Right lung (tissue), 10 donors: Measurements from ENCODE around the gene NEURL2. TPM values are rescaled to one million over a fixed set of nuclear protein-coding genes. Genes with fewer than 3 reads are reported as not detected.
"Not testable (repeated sequence)": the region's sequence is repeated elsewhere in the genome, so short reads cannot be mapped to it uniquely, and the experiment has no call there.

Experiments used
- DNase-seq, 2 donors: peaks; one replicate each; pipeline ENCODE4 v3.0.0-alpha.2; 2013
- long read RNA-seq, 8 donors: transcript quantifications; one replicate each; lab custom pipeline, GENCODE V29; 2026
- polyA plus RNA-seq, 5 donors: library from polyadenylated mRNA; unstranded; fragments of 120-200 nt; gene quantifications; one replicate each; pipeline versions ENCODE4 v1.2.1 to v1.2.3, GENCODE V29; 2013; ENCODE audit warnings: inconsistent platforms in 1 of 5, low replicate concordance in 1 of 5; ENCODE audit not compliant: insufficient read length in 5 of 5, insufficient read depth in 1 of 5

The NEURL2 gene
- 1 to 10 TPM; 3.4 to 5.2 (median 4.2) TPM for polyA plus RNA-seq
- long read RNA-seq, donor 1, transcript NEURL2-201 (2 exons, 1,278 nt): major isoform, 5 of 59 reads
- long read RNA-seq, donor 1, partial matches to known transcripts: 39 of 59 reads
- long read RNA-seq, donor 1, other reads (novel, unspliced or antisense): 14 of 59 reads
- long read RNA-seq, donor 2, partial matches to known transcripts: 0 of 2 reads
- long read RNA-seq, donor 2, other reads (novel, unspliced or antisense): 0 of 2 reads
- long read RNA-seq, donor 3, partial matches to known transcripts: 115 of 126 reads
- long read RNA-seq, donor 3, other reads (novel, unspliced or antisense): 11 of 126 reads
- long read RNA-seq, donor 4, partial matches to known transcripts: 0 of 3 reads
- long read RNA-seq, donor 4, other reads (novel, unspliced or antisense): 0 of 3 reads
- long read RNA-seq, donor 5, transcript NEURL2-201 (2 exons, 1,278 nt): major isoform, 5 of 5 reads
- long read RNA-seq, donor 5, partial matches to known transcripts: 0 of 5 reads
- long read RNA-seq, donor 5, other reads (novel, unspliced or antisense): 0 of 5 reads
- long read RNA-seq, donor 6, partial matches to known transcripts: 24 of 34 reads
- long read RNA-seq, donor 6, other reads (novel, unspliced or antisense): 10 of 34 reads
- long read RNA-seq, donor 7, partial matches to known transcripts: 0 of 1 reads
- long read RNA-seq, donor 7, other reads (novel, unspliced or antisense): 0 of 1 reads
- long read RNA-seq, donor 8, partial matches to known transcripts: 25 of 32 reads
- long read RNA-seq, donor 8, other reads (novel, unspliced or antisense): 5 of 32 reads

- DNase-seq: peak; percentile 88 to 91
Observed at GRCh38 chr20:45890985-45891983, at the start of gene NEURL2, which contains the start of gene CTSA. NEURL2 (minus strand) TSS chr20:45891208; CDS start chr20:45890991, 217 bp downstream. CTSA (plus strand) TSS chr20:45891335; CDS start chr20:45891569, 234 bp downstream.

- no peak for DNase-seq
Observed at GRCh38 chr20:45940469-45940868, 49.5 kb upstream of the NEURL2 start.

GRCh38 chr20:45940053-45940452 is 49.0 kb upstream of the NEURL2 start:
- DNase-seq: no peak

- no peak for DNase-seq
Observed at GRCh38 chr20:45938727-45939438, 47.9 kb upstream of the NEURL2 start.

- no peak for DNase-seq
Observed at GRCh38 chr20:45937765-45938164, 46.8 kb upstream of the NEURL2 start.

GRCh38 chr20:45935416-45936046 is 44.5 kb upstream of the NEURL2 start:
- DNase-seq: no peak

GRCh38 chr20:45934586-45935415 is 43.8 kb upstream of the NEURL2 start, which contains the start of gene PCIF1:
PCIF1 (plus strand) TSS chr20:45934683; CDS start chr20:45939000, 4,317 bp downstream.
- peak; percentile 99 to 100 for DNase-seq

GRCh38 chr20:45934046-45934585 is 43.1 kb upstream of the NEURL2 start:
- DNase-seq: no peak

- DNase-seq: peak; percentile 44 to 52
Observed at GRCh38 chr20:45933266-45934045, 42.4 kb upstream of the NEURL2 start.

- not testable (repeated sequence) for DNase-seq
Observed at GRCh38 chr20:45931680-45932079, 40.7 kb upstream of the NEURL2 start.

- no peak for DNase-seq
Observed at GRCh38 chr20:45927071-45927878, 36.3 kb upstream of the NEURL2 start.

- DNase-seq: no peak
Observed at GRCh38 chr20:45926731-45927070, 35.7 kb upstream of the NEURL2 start.

- no peak for DNase-seq
Observed at GRCh38 chr20:45925821-45926506, 35.0 kb upstream of the NEURL2 start.

- peak; percentile 74 to 83 for DNase-seq
Observed at GRCh38 chr20:45924391-45925261, 33.6 kb upstream of the NEURL2 start.
